ENCODE results near the gene RRAS2. TPM values are rescaled to one million over a fixed set of nuclear protein-coding genes. Genes with fewer than 3 reads are reported as not detected.

Gene RRAS2
- total RNA-seq, 1 experiment from 2014 or later, result 42.2 TPM

GRCh38 chr11:14300661-14301304 lies 58.2 kb downstream of the RRAS2 start:
- Histone ChIP-seq H3K9me3 (ENCODE audit: insufficient read depth, low read depth) (no peaks in the 10 kb centered on the region), H3K36me3 (ENCODE audit: low read depth) (no peaks in the 10 kb centered on the region), H3K4me3 (no peak overlapping the region), H3K79me2 (ENCODE audit: low read depth) (peaks cover 85% of the 10 kb centered on the region), H3K27ac (no peak overlapping the region), H3K9me2 (ENCODE audit: insufficient read depth) (no peaks in the 10 kb centered on the region), H3K27me3 (ENCODE audit: insufficient read depth, low read depth) (no peaks in the 10 kb centered on the region), H4K20me1 (ENCODE audit: insufficient read depth) (peaks cover 12% of the 10 kb centered on the region), H2AFZ (no peak overlapping the region), H3K4me2 (no peak overlapping the region), H3F3A (ENCODE audit: insufficient read depth, low read depth) (no peaks in the 10 kb centered on the region; the same call in 1 of the 2 replicates), H3K4me1 (replicated peaks; ENCODE audit: insufficient read depth) (no peaks in the 10 kb centered on the region)
- TF ChIP-seq CTCF (conservative IDR thresholded peaks at IDR 0.05) (peak; percentile 78), EZH2 (IDR thresholded peaks at IDR 0.05; ENCODE audit: low read depth) (no peak)
- BruUV-seq (replicated peaks), result no TSS peak
- POLR2A ChIA-PET (ENCODE audit: unreplicated experiment), result interaction anchor here (0.5 to 0.6 kb wide), 2 partner anchors 54 to 159 kb away, joined by 4 to 6 read pairs; no protein-coding TSS in a partner anchor
- intact Hi-C loops (cut with micrococcal nuclease; ENCODE audit: unreplicated experiment), result loop anchor here (1.0 to 5.0 kb wide), 2 partner anchors 57 to 155 kb away; partner anchors contain the start of gene RRAS2
- DNase-seq, result peak; percentile 44
- CTCF ChIA-PET, result interaction anchor here (0.5 to 1.5 kb wide), 2 partner anchors 122 to 154 kb away, joined by 3 to 14 read pairs; no protein-coding TSS in a partner anchor

- H3K4me1 ChIP-seq (replicated peaks; ENCODE audit: insufficient read depth), result no peaks in the 10 kb centered on the region
- no peaks in the 10 kb centered on the region for H3K36me3 ChIP-seq (ENCODE audit: low read depth)
- no peak overlapping the region for H3K4me3 ChIP-seq
- no peaks in the 10 kb centered on the region for H3K9me3 ChIP-seq (ENCODE audit: insufficient read depth, low read depth)
- intact Hi-C loops (cut with micrococcal nuclease; ENCODE audit: unreplicated experiment), result loop anchor here (1.0 to 5.0 kb wide), 2 partner anchors 57 to 155 kb away; partner anchors contain the start of gene RRAS2
- POLR2A ChIA-PET (ENCODE audit: unreplicated experiment), result no interaction called here
- TF ChIP-seq EZH2 (IDR thresholded peaks at IDR 0.05; ENCODE audit: low read depth) (no peak), CTCF (conservative IDR thresholded peaks at IDR 0.05) (no peak)
- CTCF ChIA-PET, result interaction anchor here (1.5 kb wide), 1 partner anchor 155 kb away, joined by 14 read pairs; no protein-coding TSS in a partner anchor
- DNase-seq, result no peak
- no peak overlapping the region for H3K27ac ChIP-seq
- no TSS peak for BruUV-seq (replicated peaks)
- H3K27me3 ChIP-seq (ENCODE audit: insufficient read depth, low read depth), result no peaks in the 10 kb centered on the region
- peaks cover 12% of the 10 kb centered on the region for H4K20me1 ChIP-seq (ENCODE audit: insufficient read depth)
- H3K9me2 ChIP-seq (ENCODE audit: insufficient read depth), result no peaks in the 10 kb centered on the region
- H3F3A ChIP-seq (ENCODE audit: insufficient read depth, low read depth), result no peaks in the 10 kb centered on the region
- no peak overlapping the region for H3K4me2 ChIP-seq
- no peak overlapping the region for H2AFZ ChIP-seq
- H3K79me2 ChIP-seq (ENCODE audit: low read depth), result peaks cover 77% of the 10 kb centered on the region
Observed at GRCh38 chr11:14299921-14300320, 59.1 kb downstream of the RRAS2 start.

- CTCF ChIA-PET, result no interaction called here
- no peaks in the 10 kb centered on the region for H3K27me3 ChIP-seq (ENCODE audit: insufficient read depth, low read depth)
- no peak overlapping the region for H3K4me2 ChIP-seq
- H3K79me2 ChIP-seq (ENCODE audit: low read depth), result no peaks in the 10 kb centered on the region
- intact Hi-C loops (cut with micrococcal nuclease; ENCODE audit: unreplicated experiment), result no loop called here
- no peak for TF ChIP-seq EZH2 (IDR thresholded peaks at IDR 0.05; ENCODE audit: low read depth)
- no peak for TF ChIP-seq CTCF (conservative IDR thresholded peaks at IDR 0.05)
- H3K36me3 ChIP-seq (ENCODE audit: low read depth), result no peaks in the 10 kb centered on the region; the same call in 1 of the 2 replicates
- no TSS peak for BruUV-seq (replicated peaks)
- no peaks in the 10 kb centered on the region for H4K20me1 ChIP-seq (ENCODE audit: insufficient read depth)
- no peak overlapping the region for H3K27ac ChIP-seq
- no peak overlapping the region for H3K4me3 ChIP-seq
- peaks cover 8% of the 10 kb centered on the region for H3K4me1 ChIP-seq (replicated peaks; ENCODE audit: insufficient read depth)
- no peak for DNase-seq
- POLR2A ChIA-PET (ENCODE audit: unreplicated experiment), result no interaction called here
- no peak overlapping the region for H2AFZ ChIP-seq
- H3F3A ChIP-seq (ENCODE audit: insufficient read depth, low read depth), result peaks cover 10% of the 10 kb centered on the region
- no peaks in the 10 kb centered on the region for H3K9me3 ChIP-seq (ENCODE audit: insufficient read depth, low read depth)
- no peaks in the 10 kb centered on the region for H3K9me2 ChIP-seq (ENCODE audit: insufficient read depth)
Observed at GRCh38 chr11:14290422-14290821, 68.6 kb downstream of the RRAS2 start.
